Ishikawa (cell line): ENCODE results near the gene MYLK.

Source experiments
- CEBPB ChIP-seq: IDR thresholded peaks from 2 replicates; pipeline ENCODE4 v1.6.1; 2012
- CREB1 ChIP-seq: IDR thresholded peaks from 2 replicates; pipeline ENCODE4 v1.6.1; 2012; ENCODE audit warnings: low read depth
- EGR1 ChIP-seq: IDR thresholded peaks from 2 replicates; pipeline ENCODE4 v1.6.1; 2012
- EP300 ChIP-seq: IDR thresholded peaks from 2 replicates; pipeline ENCODE4 v1.6.1; 2012; ENCODE audit warnings: borderline replicate concordance
- FOXM1 ChIP-seq: IDR thresholded peaks from 2 replicates; pipeline ENCODE4 v1.6.1; 2012; ENCODE audit warnings: low read depth, borderline replicate concordance
- NFIC ChIP-seq: IDR thresholded peaks from 2 replicates; pipeline ENCODE4 v1.6.1; 2012
- RAD21 ChIP-seq: IDR thresholded peaks from 2 replicates; pipeline ENCODE4 v1.6.1; 2012; ENCODE audit warnings: low read depth
- TAF1 ChIP-seq: IDR thresholded peaks from 2 replicates; pipeline ENCODE4 v1.6.1; 2012; ENCODE audit warnings: low read depth, mild to moderate bottlenecking
- TCF12 ChIP-seq: IDR thresholded peaks from 2 replicates; pipeline ENCODE4 v1.6.1; 2012; ENCODE audit warnings: low read depth
- TEAD4 ChIP-seq: IDR thresholded peaks from 2 replicates; pipeline ENCODE4 v1.6.1; 2012
- YY1 ChIP-seq: IDR thresholded peaks from 2 replicates; pipeline ENCODE4 v1.6.1; 2012; ENCODE audit warnings: low read depth
- ZBTB7A ChIP-seq: IDR thresholded peaks from 2 replicates; pipeline ENCODE4 v1.6.1; 2012; ENCODE audit warnings: low read depth
- TF ChIP-seq, protein P1 (sequence below): IDR thresholded peaks from 2 replicates; pipeline ENCODE4 v1.6.1; 2012; ENCODE audit warnings: low read depth, mild to moderate bottlenecking
- TF ChIP-seq, protein P2 (sequence below): IDR thresholded peaks from 2 replicates; pipeline ENCODE4 v1.6.1; 2012
- TF ChIP-seq, protein P3 (sequence below): IDR thresholded peaks from 2 replicates; pipeline ENCODE4 v1.6.1; 2012

The MYLK gene

DNA sequence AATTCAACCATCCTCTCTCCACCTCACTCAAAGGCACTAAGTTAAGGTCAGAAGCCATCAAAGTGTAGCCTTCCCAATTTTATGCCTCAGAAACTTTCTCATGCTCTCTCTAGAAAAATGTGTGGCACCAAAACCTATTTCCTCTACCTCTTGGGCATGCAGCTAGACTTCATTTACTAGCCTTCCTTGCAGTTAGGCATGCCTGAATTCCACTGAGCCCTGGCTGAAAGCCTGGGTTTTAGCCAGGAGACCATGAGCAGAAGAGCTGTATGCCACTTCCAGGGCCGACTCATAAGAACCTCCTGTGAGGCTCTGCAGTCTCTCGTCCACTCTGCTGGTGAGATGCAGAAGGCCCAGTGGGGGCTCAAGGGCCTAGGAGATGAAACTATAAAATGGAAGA lies 145.0 kb downstream of the MYLK start:
- TF ChIP-seq CREB1 (no peak), ZBTB7A (no peak), NFIC (no peak), TAF1 (no peak), TCF12 (no peak), FOXM1 (no peak), EGR1 (no peak), CEBPB (no peak), TEAD4 (no peak), RAD21 (no peak), EP300 (no peak), YY1 (no peak)
- TF ChIP-seq, protein P1, sequence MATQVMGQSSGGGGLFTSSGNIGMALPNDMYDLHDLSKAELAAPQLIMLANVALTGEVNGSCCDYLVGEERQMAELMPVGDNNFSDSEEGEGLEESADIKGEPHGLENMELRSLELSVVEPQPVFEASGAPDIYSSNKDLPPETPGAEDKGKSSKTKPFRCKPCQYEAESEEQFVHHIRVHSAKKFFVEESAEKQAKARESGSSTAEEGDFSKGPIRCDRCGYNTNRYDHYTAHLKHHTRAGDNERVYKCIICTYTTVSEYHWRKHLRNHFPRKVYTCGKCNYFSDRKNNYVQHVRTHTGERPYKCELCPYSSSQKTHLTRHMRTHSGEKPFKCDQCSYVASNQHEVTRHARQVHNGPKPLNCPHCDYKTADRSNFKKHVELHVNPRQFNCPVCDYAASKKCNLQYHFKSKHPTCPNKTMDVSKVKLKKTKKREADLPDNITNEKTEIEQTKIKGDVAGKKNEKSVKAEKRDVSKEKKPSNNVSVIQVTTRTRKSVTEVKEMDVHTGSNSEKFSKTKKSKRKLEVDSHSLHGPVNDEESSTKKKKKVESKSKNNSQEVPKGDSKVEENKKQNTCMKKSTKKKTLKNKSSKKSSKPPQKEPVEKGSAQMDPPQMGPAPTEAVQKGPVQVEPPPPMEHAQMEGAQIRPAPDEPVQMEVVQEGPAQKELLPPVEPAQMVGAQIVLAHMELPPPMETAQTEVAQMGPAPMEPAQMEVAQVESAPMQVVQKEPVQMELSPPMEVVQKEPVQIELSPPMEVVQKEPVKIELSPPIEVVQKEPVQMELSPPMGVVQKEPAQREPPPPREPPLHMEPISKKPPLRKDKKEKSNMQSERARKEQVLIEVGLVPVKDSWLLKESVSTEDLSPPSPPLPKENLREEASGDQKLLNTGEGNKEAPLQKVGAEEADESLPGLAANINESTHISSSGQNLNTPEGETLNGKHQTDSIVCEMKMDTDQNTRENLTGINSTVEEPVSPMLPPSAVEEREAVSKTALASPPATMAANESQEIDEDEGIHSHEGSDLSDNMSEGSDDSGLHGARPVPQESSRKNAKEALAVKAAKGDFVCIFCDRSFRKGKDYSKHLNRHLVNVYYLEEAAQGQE: no peak
- TF ChIP-seq, protein P2, sequence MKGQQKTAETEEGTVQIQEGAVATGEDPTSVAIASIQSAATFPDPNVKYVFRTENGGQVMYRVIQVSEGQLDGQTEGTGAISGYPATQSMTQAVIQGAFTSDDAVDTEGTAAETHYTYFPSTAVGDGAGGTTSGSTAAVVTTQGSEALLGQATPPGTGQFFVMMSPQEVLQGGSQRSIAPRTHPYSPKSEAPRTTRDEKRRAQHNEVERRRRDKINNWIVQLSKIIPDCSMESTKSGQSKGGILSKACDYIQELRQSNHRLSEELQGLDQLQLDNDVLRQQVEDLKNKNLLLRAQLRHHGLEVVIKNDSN: no peak

DNA sequence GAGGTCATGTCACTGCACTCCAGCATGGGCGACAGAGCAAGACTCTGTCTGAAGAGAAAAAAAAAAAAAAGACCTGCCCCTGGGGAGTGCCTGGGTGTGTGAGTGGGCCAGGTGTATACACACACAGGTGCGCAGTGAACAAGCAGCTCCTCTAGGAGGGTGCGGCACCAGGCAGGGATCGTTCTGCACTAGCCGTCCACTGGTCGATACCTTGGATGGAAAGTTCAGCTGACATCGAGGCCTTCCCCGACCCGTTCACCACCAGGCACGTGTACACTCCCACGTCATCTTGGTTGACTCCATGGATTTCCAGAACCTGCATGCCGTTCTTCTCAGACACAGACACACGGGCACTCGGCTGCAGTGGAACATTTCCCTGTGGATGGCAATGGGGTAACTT lies 147.0 kb downstream of the MYLK start:
- TF ChIP-seq EGR1 (no peak), NFIC (no peak), TEAD4 (no peak), CEBPB (no peak), FOXM1 (no peak), TCF12 (no peak), RAD21 (no peak), TAF1 (no peak), EP300 (no peak), YY1 (no peak)
- TF ChIP-seq, protein P2: no peak
- TF ChIP-seq, protein P1: no peak

DNA sequence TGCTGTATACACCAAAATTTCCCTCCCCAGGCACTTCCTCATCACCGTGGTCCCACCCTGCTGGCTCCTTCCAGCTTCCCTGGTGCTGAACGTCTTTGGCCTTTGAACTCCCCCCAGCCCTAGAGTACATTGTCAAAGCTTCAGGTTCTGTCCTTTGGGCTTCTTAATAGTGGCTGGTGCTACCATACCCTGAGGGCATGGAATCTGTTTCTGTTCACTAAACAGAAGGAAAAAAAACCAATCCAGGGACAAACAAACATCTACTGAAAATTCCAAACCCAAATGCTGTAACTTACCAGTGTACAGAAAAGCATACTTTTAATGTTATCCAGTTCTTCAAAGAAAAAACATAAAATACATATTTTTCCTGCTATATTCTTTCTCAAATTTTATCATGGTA lies 148.7 kb downstream of the MYLK start:
- TF ChIP-seq CREB1 (no peak), TEAD4 (no peak), TCF12 (no peak), RAD21 (no peak), NFIC (no peak), CEBPB (no peak), FOXM1 (no peak), EP300 (no peak), YY1 (no peak), TAF1 (no peak), ZBTB7A (no peak), EGR1 (no peak)
- TF ChIP-seq, protein P3, sequence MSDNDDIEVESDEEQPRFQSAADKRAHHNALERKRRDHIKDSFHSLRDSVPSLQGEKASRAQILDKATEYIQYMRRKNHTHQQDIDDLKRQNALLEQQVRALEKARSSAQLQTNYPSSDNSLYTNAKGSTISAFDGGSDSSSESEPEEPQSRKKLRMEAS: no peak
- TF ChIP-seq, protein P2: no peak
- TF ChIP-seq, protein P1: no peak

DNA sequence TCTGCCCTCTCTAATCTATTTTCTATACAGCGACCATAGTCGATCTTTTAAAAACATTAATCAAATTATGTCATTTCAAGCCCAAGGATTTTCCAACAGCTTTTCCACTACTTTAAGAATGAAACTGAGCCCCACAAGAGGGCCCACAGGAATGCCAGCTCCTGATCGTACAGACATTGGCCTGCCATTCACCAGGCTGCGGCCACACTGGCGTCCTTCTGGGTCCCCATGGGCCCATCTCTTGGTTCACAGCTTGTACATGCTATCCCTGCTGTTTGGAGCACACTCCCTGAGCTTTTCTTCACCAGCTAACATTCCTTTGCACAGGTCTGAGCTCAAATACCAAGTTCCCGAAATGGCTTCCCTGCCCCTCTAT lies 149.6 kb downstream of the MYLK start:
- TF ChIP-seq TEAD4: no peak
- TF ChIP-seq, protein P1: no peak
- no peak for TF ChIP-seq FOXM1
- TF ChIP-seq, protein P2: no peak
- no peak for TF ChIP-seq YY1
- no peak for TF ChIP-seq RAD21
- no peak for TF ChIP-seq CEBPB
- TF ChIP-seq TAF1: no peak
- no peak for TF ChIP-seq EP300
- TF ChIP-seq EGR1: no peak
- TF ChIP-seq, protein P3: no peak
- TF ChIP-seq CREB1: no peak
- no peak for TF ChIP-seq ZBTB7A
- no peak for TF ChIP-seq NFIC
- TF ChIP-seq TCF12: no peak
